HCT116 (cell line): Measurements from ENCODE around the gene C1QB. TPM values are rescaled to one million over a fixed set of nuclear protein-coding genes. Genes with fewer than 3 reads are reported as not detected.

ENCODE experiments used
- ATAC-seq: fragments of 200-7000 bp; cut with Tn5 transposase; 2 replicates; pipeline ENCODE4 v1.9.1; 2020; ENCODE audit warnings: mild to moderate bottlenecking, moderate library complexity
- BruUV-seq: library from RNA; stranded (reverse); fragments of 400-500 nt; replicated peaks from 2 replicates; lab custom pipeline; 2021; lab: Mats Ljungman, UMichigan
- CTCF ChIA-PET: fragments of 300-600 bp; sonication (Branson Sonifier 250); formaldehyde crosslinking; loops from one replicate; lab custom pipeline; 2021; ENCODE audit warnings: antibody characterized with exemption; lab: Charles Lee
- POLR2A ChIA-PET: fragments of 300-600, 350-600 bp; sonication (Branson Sonifier 250); formaldehyde crosslinking; loops from one replicate; lab custom pipeline; 2021; ENCODE audit warnings: antibody characterized with exemption; lab: Charles Lee
- RAD21 ChIA-PET, 2 experiments: fragments of 300-600 bp; sonication (Branson Sonifier 250); formaldehyde crosslinking; loops; one replicate each; lab custom pipeline; 2023; ENCODE audit warnings: low total read pairs in 2 of 2; ENCODE audit not compliant: uncharacterized antibody in 2 of 2, unreplicated experiment in 2 of 2, low non-redundant PET in 1 of 2; lab: Charles Lee
- DNase-seq: peaks from one replicate; pipeline ENCODE4 v3.0.0-alpha.2; 2010; ENCODE audit warnings: low read depth, low spot score
- H2AFZ ChIP-seq: fragments of 200-600 bp; shearing (Covaris generic), sonication (generic); 2 replicates; pipeline ENCODE4 v1.6.1; 2017; ENCODE audit warnings: low read depth, mixed run types, mixed read lengths, antibody characterized with exemption, low read length; ENCODE audit not compliant: poor library complexity, severe bottlenecking
- H3K27ac ChIP-seq: 2 replicates; pipeline ENCODE4 v1.5.1; 2012; ENCODE audit warnings: low read depth, low read length
- H3K27me3 ChIP-seq: fragments of 200-600 bp; sonication (generic); 2 replicates; pipeline ENCODE4 v1.6.1; 2016; ENCODE audit warnings: mixed run types, low read length, mixed read lengths; ENCODE audit not compliant: insufficient read depth
- H3K36me3 ChIP-seq, 2 experiments: fragments of 200-500 bp in 1 of 2; fragments of 200-600 bp in 1 of 2; sonication (Bioruptor generic) in 1 of 2; sonication (generic) in 1 of 2; 2 replicates each; pipeline versions ENCODE4 v1.5.1 to v1.6.1; 2014 to 2016; ENCODE audit warnings: low read length in 2 of 2, inconsistent platforms in 1 of 2, mixed read lengths in 1 of 2, mixed run types in 1 of 2; ENCODE audit not compliant: insufficient read depth in 2 of 2, control insufficient read depth in 1 of 2
- H3K4me1 ChIP-seq, 2 experiments: fragments of 200-600 bp in 1 of 2; sonication (generic) in 1 of 2; 2 replicates each; pipeline versions ENCODE4 v1.5.1 to v1.6.1; 2012 to 2017; ENCODE audit warnings: low read length in 2 of 2, inconsistent platforms in 1 of 2, mild to moderate bottlenecking in 1 of 2, mixed read lengths in 1 of 2, mixed run types in 1 of 2, moderate library complexity in 1 of 2; ENCODE audit not compliant: insufficient read depth in 2 of 2, control insufficient read depth in 1 of 2
- H3K4me2 ChIP-seq: fragments of 200-600 bp; sonication (generic); 2 replicates; pipeline ENCODE4 v1.6.1; 2017; ENCODE audit warnings: mixed run types, low read length, mixed read lengths
- H3K4me3 ChIP-seq, 2 experiments: fragments of 200-600 bp in 1 of 2; sonication (generic) in 1 of 2; replicated peaks in 1 of 2; 2 replicates each; pipeline ENCODE4 v1.5.1; 2011 to 2016; ENCODE audit warnings: low read length in 2 of 2, control low read depth in 1 of 2, low read depth in 1 of 2, mild to moderate bottlenecking in 1 of 2, mixed read lengths in 1 of 2, mixed run types in 1 of 2
- H3K79me2 ChIP-seq: fragments of 200-600 bp; sonication (generic); 2 replicates; pipeline ENCODE4 v1.6.1; 2017; ENCODE audit warnings: mild to moderate bottlenecking, mixed run types, low read length, moderate library complexity, mixed read lengths; ENCODE audit not compliant: insufficient read depth
- H3K9ac ChIP-seq: fragments of 200-600 bp; sonication (generic); 2 replicates; pipeline ENCODE4 v1.6.1; 2016; ENCODE audit warnings: low read length, mixed read lengths
- H3K9me2 ChIP-seq: fragments of 200-600 bp; sonication (generic), shearing (Covaris generic); 2 replicates; pipeline ENCODE4 v1.6.1; 2017; ENCODE audit warnings: mixed run types, mild to moderate bottlenecking, moderate library complexity; ENCODE audit not compliant: insufficient read depth
- H3K9me3 ChIP-seq, 2 experiments: fragments of 200-500 bp in 1 of 2; fragments of 200-600 bp in 1 of 2; sonication (Bioruptor generic) in 1 of 2; sonication (generic) in 1 of 2; 2 replicates each; pipeline ENCODE4 v1.6.1; 2014 to 2017; ENCODE audit warnings: low read length in 2 of 2, mixed read lengths in 2 of 2, inconsistent platforms in 1 of 2, low read depth in 1 of 2, mild to moderate bottlenecking in 1 of 2, mixed run types in 1 of 2, moderate library complexity in 1 of 2; ENCODE audit not compliant: control insufficient read depth in 1 of 2, insufficient read depth in 1 of 2
- H4K20me1 ChIP-seq: fragments of 200-600 bp; sonication (generic), shearing (Covaris generic); 2 replicates; pipeline ENCODE4 v1.6.1; 2017; ENCODE audit warnings: mixed run types, mild to moderate bottlenecking, moderate library complexity; ENCODE audit not compliant: insufficient read depth
- CBX3 ChIP-seq: IDR thresholded peaks from 2 replicates; pipeline ENCODE4 v1.6.1; 2012; ENCODE audit warnings: low read depth
- CEBPB ChIP-seq: IDR thresholded peaks from 2 replicates; pipeline ENCODE4 v1.6.1; 2012; ENCODE audit warnings: low read depth
- EGR1 ChIP-seq: IDR thresholded peaks from 2 replicates; pipeline ENCODE4 v1.6.1; 2012; ENCODE audit warnings: low read depth
- ELF1 ChIP-seq: IDR thresholded peaks from 2 replicates; pipeline ENCODE4 v1.6.1; 2012; ENCODE audit warnings: low read depth, borderline replicate concordance
- EZH2 ChIP-seq: fragments of 200-600 bp; sonication (generic); IDR thresholded peaks from 2 replicates; pipeline ENCODE4 v1.6.1; 2017; ENCODE audit warnings: antibody characterized with exemption, mixed run types
- EZH2phosphoT487 ChIP-seq: fragments of 200-600 bp; IDR thresholded peaks from 2 replicates; pipeline ENCODE4 v1.6.1; 2018; ENCODE audit warnings: antibody characterized with exemption, borderline replicate concordance
- FOSL1 ChIP-seq: IDR thresholded peaks from 2 replicates; pipeline ENCODE4 v1.6.1; 2012; ENCODE audit warnings: low read depth
- JUND ChIP-seq: IDR thresholded peaks from 2 replicates; pipeline ENCODE4 v1.6.1; 2012
- POLR2A ChIP-seq: IDR thresholded peaks from 2 replicates; pipeline ENCODE4 v1.7.0; 2011; ENCODE audit warnings: borderline replicate concordance; ENCODE audit not compliant: insufficient read depth, insufficient read length; ENCODE audit errors: extremely low read depth
- POLR2AphosphoS5 ChIP-seq: IDR thresholded peaks from 2 replicates; pipeline ENCODE4 v1.6.1; 2011; ENCODE audit warnings: mild to moderate bottlenecking, low read depth, low read length, moderate library complexity
- RAD21 ChIP-seq: IDR thresholded peaks from 2 replicates; pipeline ENCODE4 v1.6.1; 2012; ENCODE audit warnings: low read depth, mild to moderate bottlenecking
- SP1 ChIP-seq: IDR thresholded peaks from 2 replicates; pipeline ENCODE4 v1.6.1; 2012; ENCODE audit warnings: low read depth
- SRF ChIP-seq: IDR thresholded peaks from 2 replicates; pipeline ENCODE4 v1.6.1; 2012; ENCODE audit warnings: low read depth
- TCF7L2 ChIP-seq: IDR thresholded peaks from 2 replicates; pipeline ENCODE4 v1.7.0; 2011; ENCODE audit warnings: borderline replicate concordance, inconsistent platforms; ENCODE audit not compliant: insufficient read depth, insufficient read length; ENCODE audit errors: extremely low read depth
- ZFX ChIP-seq: fragments of 450-650 bp; IDR thresholded peaks from 2 replicates; pipeline ENCODE4 v1.6.1; 2017
- ZNF274 ChIP-seq: fragments of 200-500 bp; sonication (Bioruptor generic); IDR thresholded peaks from 2 replicates; pipeline ENCODE4 v1.6.1; 2014; ENCODE audit warnings: mild to moderate bottlenecking, low read depth, low read length, inconsistent platforms
- intact Hi-C: fragments of 100-400 bp; cut with micrococcal nuclease; formaldehyde crosslinking; loops from 2 replicates; pipeline ENCODE4 v1.10.0; 2022
- total RNA-seq: library from RNA; stranded (reverse); gene quantifications from one replicate; pipeline ENCODE4 v1.2.1, GENCODE V29; 2021; ENCODE audit not compliant: unreplicated experiment
- TF ChIP-seq, protein P1 (sequence below), 3 experiments: fragments of 200-600 bp in 1 of 3; sonication (generic) in 1 of 3; IDR thresholded peaks in 2 of 3; conservative IDR thresholded peaks in 1 of 3; 2 replicates each; pipeline ENCODE4 v1.5.1; 2012 to 2017; ENCODE audit warnings: low read depth in 2 of 3, low read length in 2 of 3, antibody characterized with exemption in 1 of 3, borderline replicate concordance in 1 of 3, control low read depth in 1 of 3, mild to moderate bottlenecking in 1 of 3, mixed read lengths in 1 of 3, mixed run types in 1 of 3, moderate library complexity in 1 of 3; ENCODE audit not compliant: insufficient read depth in 1 of 3
- TF ChIP-seq, protein P2 (sequence below): IDR thresholded peaks from 2 replicates; pipeline ENCODE4 v1.6.1; 2012; ENCODE audit warnings: low read depth
- TF ChIP-seq, protein P3 (sequence below): IDR thresholded peaks from 2 replicates; pipeline ENCODE4 v1.6.1; 2012
- TF ChIP-seq, protein P4 (sequence below): IDR thresholded peaks from 2 replicates; pipeline ENCODE4 v1.6.1; 2011; ENCODE audit warnings: mild to moderate bottlenecking, low read length, moderate library complexity; ENCODE audit not compliant: insufficient replicate concordance; ENCODE audit errors: extremely low read depth
- TF ChIP-seq, protein P5 (sequence below): IDR thresholded peaks from 2 replicates; pipeline ENCODE4 v1.6.1; 2012

C1QB gene
- total RNA-seq, 1 experiment from 2014 or later = 0.32 TPM

DNA sequence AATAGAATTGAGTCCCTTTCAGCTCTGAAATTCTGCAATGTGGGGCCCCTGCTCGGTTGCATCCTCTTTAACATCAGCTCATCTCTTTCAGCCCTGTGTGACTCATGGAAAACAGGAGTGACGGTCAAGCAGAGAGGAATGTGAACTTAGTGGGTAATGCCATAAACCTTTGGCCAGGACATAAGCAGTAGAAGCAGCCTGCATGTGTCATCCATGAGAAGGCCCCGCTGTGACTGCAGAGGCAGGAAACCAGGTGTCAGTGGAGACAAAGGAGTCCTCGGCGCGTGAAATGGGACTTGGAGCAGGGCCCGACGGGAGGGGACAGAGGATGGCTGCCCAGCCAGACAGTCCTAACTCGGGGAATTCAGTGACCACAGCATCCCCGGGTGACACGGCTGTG lies 36.5 kb downstream of the C1QB start:
- no TSS peak for BruUV-seq
- H3K79me2 ChIP-seq = no peaks in the 10 kb centered on the region
- H3K27ac ChIP-seq = peak overlapping the region; percentile 2; the same call in 1 of the 2 replicates
- H3K9me2 ChIP-seq = no peaks in the 10 kb centered on the region
- H3K9me3 ChIP-seq = no peaks in the 10 kb centered on the region
- H3K27me3 ChIP-seq = no peaks in the 10 kb centered on the region
- peak; percentile 74 for DNase-seq
- CTCF ChIA-PET = interaction anchor here (1.0 to 2.4 kb wide), 3 partner anchors 15 to 172 kb away, joined by 3 to 13 read pairs (median 3); no protein-coding TSS in a partner anchor
- POLR2A ChIA-PET = interaction anchor here (0.7 kb wide), 1 partner anchor 36 kb away, joined by 4 read pairs; no protein-coding TSS in a partner anchor
- no peaks in the 10 kb centered on the region for H3K36me3 ChIP-seq
- peaks cover 7 to 15% of the 10 kb centered on the region in 2 experiments; a peak in 3 of 4 replicates for H3K4me1 ChIP-seq
- peak overlapping the region; percentile 18 to 38 for H3K4me3 ChIP-seq
- no peaks in the 10 kb centered on the region for H4K20me1 ChIP-seq
- H2AFZ ChIP-seq = peak overlapping the region; percentile 66
- intact Hi-C loops = no loop called here
- peak overlapping the region; percentile 23; the same call in 1 of the 2 replicates for H3K9ac ChIP-seq
- peak overlapping the region; percentile 65 for H3K4me2 ChIP-seq
- peak; percentile 87 for ATAC-seq
- RAD21 ChIA-PET = no interaction called here
- TF ChIP-seq CEBPB (no peak), CBX3 (peak; percentile 67; the same call in 1 of the 2 replicates), ZFX (no peak), POLR2AphosphoS5 (no peak), EZH2 (no peak), JUND (peak; percentile 72), POLR2A (no peak), ELF1 (no peak), SRF (no peak), ZNF274 (no peak), FOSL1 (peak; percentile 73), TCF7L2 (no peak), SP1 (peak; percentile 55; the same call in 1 of the 2 replicates), EGR1 (no peak), RAD21 (peak; percentile 29; the same call in 1 of the 2 replicates), EZH2phosphoT487 (no peak)
- TF ChIP-seq, protein P1, sequence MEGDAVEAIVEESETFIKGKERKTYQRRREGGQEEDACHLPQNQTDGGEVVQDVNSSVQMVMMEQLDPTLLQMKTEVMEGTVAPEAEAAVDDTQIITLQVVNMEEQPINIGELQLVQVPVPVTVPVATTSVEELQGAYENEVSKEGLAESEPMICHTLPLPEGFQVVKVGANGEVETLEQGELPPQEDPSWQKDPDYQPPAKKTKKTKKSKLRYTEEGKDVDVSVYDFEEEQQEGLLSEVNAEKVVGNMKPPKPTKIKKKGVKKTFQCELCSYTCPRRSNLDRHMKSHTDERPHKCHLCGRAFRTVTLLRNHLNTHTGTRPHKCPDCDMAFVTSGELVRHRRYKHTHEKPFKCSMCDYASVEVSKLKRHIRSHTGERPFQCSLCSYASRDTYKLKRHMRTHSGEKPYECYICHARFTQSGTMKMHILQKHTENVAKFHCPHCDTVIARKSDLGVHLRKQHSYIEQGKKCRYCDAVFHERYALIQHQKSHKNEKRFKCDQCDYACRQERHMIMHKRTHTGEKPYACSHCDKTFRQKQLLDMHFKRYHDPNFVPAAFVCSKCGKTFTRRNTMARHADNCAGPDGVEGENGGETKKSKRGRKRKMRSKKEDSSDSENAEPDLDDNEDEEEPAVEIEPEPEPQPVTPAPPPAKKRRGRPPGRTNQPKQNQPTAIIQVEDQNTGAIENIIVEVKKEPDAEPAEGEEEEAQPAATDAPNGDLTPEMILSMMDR (IDR thresholded peaks at IDR 0.05 in 2 of 3, conservative IDR thresholded peaks at IDR 0.05 in 1 of 3; ENCODE audit: borderline replicate concordance in 1 of 3, insufficient read depth in 1 of 3, low read depth in 2 of 3, low read length in 2 of 3) = no peak
- TF ChIP-seq, protein P2, sequence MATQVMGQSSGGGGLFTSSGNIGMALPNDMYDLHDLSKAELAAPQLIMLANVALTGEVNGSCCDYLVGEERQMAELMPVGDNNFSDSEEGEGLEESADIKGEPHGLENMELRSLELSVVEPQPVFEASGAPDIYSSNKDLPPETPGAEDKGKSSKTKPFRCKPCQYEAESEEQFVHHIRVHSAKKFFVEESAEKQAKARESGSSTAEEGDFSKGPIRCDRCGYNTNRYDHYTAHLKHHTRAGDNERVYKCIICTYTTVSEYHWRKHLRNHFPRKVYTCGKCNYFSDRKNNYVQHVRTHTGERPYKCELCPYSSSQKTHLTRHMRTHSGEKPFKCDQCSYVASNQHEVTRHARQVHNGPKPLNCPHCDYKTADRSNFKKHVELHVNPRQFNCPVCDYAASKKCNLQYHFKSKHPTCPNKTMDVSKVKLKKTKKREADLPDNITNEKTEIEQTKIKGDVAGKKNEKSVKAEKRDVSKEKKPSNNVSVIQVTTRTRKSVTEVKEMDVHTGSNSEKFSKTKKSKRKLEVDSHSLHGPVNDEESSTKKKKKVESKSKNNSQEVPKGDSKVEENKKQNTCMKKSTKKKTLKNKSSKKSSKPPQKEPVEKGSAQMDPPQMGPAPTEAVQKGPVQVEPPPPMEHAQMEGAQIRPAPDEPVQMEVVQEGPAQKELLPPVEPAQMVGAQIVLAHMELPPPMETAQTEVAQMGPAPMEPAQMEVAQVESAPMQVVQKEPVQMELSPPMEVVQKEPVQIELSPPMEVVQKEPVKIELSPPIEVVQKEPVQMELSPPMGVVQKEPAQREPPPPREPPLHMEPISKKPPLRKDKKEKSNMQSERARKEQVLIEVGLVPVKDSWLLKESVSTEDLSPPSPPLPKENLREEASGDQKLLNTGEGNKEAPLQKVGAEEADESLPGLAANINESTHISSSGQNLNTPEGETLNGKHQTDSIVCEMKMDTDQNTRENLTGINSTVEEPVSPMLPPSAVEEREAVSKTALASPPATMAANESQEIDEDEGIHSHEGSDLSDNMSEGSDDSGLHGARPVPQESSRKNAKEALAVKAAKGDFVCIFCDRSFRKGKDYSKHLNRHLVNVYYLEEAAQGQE = no peak
- TF ChIP-seq, protein P3, sequence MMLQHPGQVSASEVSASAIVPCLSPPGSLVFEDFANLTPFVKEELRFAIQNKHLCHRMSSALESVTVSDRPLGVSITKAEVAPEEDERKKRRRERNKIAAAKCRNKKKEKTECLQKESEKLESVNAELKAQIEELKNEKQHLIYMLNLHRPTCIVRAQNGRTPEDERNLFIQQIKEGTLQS = no peak
- TF ChIP-seq, protein P4, sequence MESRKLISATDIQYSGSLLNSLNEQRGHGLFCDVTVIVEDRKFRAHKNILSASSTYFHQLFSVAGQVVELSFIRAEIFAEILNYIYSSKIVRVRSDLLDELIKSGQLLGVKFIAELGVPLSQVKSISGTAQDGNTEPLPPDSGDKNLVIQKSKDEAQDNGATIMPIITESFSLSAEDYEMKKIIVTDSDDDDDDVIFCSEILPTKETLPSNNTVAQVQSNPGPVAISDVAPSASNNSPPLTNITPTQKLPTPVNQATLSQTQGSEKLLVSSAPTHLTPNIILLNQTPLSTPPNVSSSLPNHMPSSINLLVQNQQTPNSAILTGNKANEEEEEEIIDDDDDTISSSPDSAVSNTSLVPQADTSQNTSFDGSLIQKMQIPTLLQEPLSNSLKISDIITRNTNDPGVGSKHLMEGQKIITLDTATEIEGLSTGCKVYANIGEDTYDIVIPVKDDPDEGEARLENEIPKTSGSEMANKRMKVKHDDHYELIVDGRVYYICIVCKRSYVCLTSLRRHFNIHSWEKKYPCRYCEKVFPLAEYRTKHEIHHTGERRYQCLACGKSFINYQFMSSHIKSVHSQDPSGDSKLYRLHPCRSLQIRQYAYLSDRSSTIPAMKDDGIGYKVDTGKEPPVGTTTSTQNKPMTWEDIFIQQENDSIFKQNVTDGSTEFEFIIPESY = no peak
- TF ChIP-seq, protein P5, sequence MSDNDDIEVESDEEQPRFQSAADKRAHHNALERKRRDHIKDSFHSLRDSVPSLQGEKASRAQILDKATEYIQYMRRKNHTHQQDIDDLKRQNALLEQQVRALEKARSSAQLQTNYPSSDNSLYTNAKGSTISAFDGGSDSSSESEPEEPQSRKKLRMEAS = peak; percentile 39; the same call in 1 of the 2 replicates
